Skeletal muscle satellite cell (primary cell): Measurements from ENCODE around the gene KCNJ4.

Source experiments
- H3K27me3 ChIP-seq: 2 replicates; pipeline ENCODE4 v1.7.0; 2013; ENCODE audit warnings: low read length; ENCODE audit not compliant: control insufficient read depth, insufficient read depth
- H3K36me3 ChIP-seq: 2 replicates; pipeline ENCODE4 v1.7.0; 2013; ENCODE audit warnings: mild to moderate bottlenecking, control low read depth, low read length; ENCODE audit not compliant: insufficient read depth
- H3K4me1 ChIP-seq: 2 replicates; pipeline ENCODE4 v1.7.0; 2013; ENCODE audit warnings: low read length; ENCODE audit not compliant: control insufficient read depth, insufficient read depth
- H3K4me2 ChIP-seq: 2 replicates; pipeline ENCODE4 v1.7.0; 2013; ENCODE audit warnings: mild to moderate bottlenecking, low read length
- H3K4me3 ChIP-seq: 2 replicates; pipeline ENCODE4 v1.7.0; 2013; ENCODE audit warnings: low read length
- H3K9ac ChIP-seq: 2 replicates; pipeline ENCODE4 v1.7.0; 2013; ENCODE audit warnings: mild to moderate bottlenecking, low read depth, low read length, moderate library complexity
- H3K9me3 ChIP-seq: replicated peaks from 2 replicates; pipeline ENCODE4 v1.7.0; 2013; ENCODE audit warnings: mild to moderate bottlenecking, control low read depth, low read length

The KCNJ4 gene

GRCh38 chr22:38435965-38436364, 19.0 kb downstream of the KCNJ4 start:
- Histone ChIP-seq H3K9me3 (no peaks in the 10 kb centered on the region), H3K36me3 (no peaks in the 10 kb centered on the region), H3K4me2 (no peak overlapping the region), H3K9ac (no peak overlapping the region), H3K4me1 (no peaks in the 10 kb centered on the region), H3K4me3 (no peak overlapping the region), H3K27me3 (peaks cover 35% of the 10 kb centered on the region)

GRCh38 chr22:38435010-38435409, 20.0 kb downstream of the KCNJ4 start:
- Histone ChIP-seq H3K9me3 (no peaks in the 10 kb centered on the region), H3K36me3 (no peaks in the 10 kb centered on the region), H3K4me1 (no peaks in the 10 kb centered on the region), H3K27me3 (peaks cover 26% of the 10 kb centered on the region), H3K9ac (no peak overlapping the region), H3K4me3 (no peak overlapping the region), H3K4me2 (no peak overlapping the region)

DNA sequence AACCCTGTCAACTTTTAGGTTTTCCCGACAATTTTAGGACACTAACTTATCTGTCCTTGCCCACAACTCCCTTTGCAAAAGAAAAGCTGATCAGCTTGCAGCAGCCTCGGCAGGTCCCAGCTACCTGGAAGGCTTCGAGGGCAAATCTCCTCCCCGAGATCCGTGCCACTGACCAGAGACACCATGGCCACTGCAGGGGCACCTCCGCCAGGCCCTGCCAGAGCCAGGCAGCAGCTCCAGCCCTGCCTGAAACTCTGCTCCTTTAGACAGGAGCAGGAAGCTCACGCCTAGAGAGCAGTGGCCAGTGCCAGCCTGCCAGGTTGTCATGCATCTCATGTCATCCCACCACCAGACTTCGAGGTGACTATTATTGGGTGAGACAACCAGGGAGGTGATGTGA, 21.1 kb downstream of the KCNJ4 start:
- Histone ChIP-seq H3K27me3 (peaks cover 31% of the 10 kb centered on the region), H3K36me3 (no peaks in the 10 kb centered on the region), H3K9me3 (no peaks in the 10 kb centered on the region), H3K4me2 (no peak overlapping the region), H3K9ac (no peak overlapping the region), H3K4me1 (no peaks in the 10 kb centered on the region), H3K4me3 (no peak overlapping the region)

DNA sequence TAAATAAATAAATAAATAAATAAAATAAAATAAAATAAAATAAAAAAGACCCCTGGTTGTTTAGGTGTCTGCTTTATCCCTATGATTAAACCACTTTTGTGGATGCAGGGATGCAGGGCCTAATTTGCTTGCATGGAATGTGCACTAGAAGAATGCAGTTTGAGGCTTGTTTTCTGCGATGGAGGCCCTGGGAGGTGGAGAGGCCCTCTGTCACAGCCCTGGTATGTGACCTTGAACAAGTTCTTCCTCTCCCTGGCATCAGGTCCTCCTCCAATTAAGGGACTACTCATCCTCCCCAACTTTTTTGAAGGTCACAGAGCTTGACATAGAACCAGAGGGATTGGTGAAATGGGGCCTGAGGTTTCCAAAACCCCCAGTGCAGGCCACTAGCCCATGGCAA, 22.7 kb downstream of the KCNJ4 start:
- Histone ChIP-seq H3K36me3 (no peaks in the 10 kb centered on the region), H3K27me3 (peaks cover 28% of the 10 kb centered on the region), H3K9me3 (no peaks in the 10 kb centered on the region)

DNA sequence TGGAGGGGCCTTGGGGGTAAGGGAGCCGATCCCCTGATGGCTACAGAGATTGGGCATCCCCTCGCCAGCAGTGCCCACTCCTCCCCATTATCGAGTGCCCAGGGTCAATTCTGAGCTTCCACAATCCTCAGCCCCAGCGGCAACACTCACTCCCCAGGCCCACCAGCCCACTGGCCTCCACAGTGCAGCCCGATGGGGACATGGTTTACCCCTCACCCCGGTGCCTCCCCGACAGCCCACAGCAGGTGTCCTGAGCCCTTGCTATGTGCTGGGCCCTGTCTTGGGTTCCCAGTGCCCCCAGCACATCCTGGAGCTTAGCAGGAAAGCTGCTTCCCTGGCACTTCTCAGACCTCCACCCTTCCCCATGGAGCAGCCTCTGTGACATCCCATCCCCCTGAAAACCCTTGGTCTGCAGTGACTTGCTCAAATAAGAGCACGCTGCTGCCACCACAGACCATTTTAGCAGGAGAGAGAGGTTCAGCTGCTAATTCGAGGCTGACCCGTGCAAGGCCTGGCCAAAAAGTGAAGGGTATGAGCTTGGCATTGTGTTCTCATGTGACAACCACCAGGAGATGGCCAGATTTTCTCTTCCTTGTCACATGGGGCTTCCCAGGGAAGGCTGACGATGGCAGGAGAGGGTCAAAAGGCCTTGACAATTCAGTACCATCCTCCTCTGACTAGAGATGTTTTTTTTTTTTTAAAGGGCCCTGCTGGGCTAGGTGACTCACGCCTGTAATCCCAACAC, 23.6 kb downstream of the KCNJ4 start:
- no peaks in the 10 kb centered on the region for H3K4me1 ChIP-seq
- H3K9ac ChIP-seq: no peak overlapping the region
- no peak overlapping the region for H3K4me2 ChIP-seq
- no peak overlapping the region for H3K4me3 ChIP-seq
- H3K36me3 ChIP-seq: no peaks in the 10 kb centered on the region
- no peaks in the 10 kb centered on the region for H3K9me3 ChIP-seq
- H3K27me3 ChIP-seq: peaks cover 21% of the 10 kb centered on the region

More for the DNA sequence above, 22.7 kb downstream of the KCNJ4 start:
- H3K4me3 ChIP-seq: no peak overlapping the region
- no peak overlapping the region for H3K9ac ChIP-seq
- no peaks in the 10 kb centered on the region for H3K4me1 ChIP-seq
- no peak overlapping the region for H3K4me2 ChIP-seq

DNA sequence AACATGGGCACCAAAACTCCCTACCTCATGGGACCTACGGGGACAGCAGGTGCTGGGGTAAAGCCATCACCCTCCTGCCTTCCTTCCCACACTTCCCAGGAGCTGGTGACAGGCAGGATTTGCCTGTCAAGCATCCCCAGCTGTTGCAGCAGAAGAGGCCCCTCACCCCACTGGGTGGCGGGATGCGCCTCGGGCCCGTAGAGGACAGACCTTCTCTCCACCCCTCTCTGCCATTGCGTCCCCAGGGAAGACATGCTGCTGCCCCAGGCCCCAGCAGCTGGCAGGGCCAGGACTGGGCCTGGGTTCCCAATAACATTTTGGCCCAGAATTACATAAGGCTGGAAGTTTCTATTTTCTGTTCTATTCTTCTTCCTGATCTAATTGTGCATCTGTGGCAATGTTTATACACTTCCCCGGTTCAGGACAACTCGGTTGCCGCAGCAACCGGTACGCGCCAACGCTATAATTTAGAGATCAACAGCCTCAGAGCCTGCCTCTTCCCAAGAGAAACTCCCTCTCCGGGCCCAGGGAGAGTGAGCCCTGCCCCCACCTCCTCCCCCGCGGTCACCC, 25.4 kb downstream of the KCNJ4 start:
- H3K36me3 ChIP-seq: no peaks in the 10 kb centered on the region
- peaks cover 23% of the 10 kb centered on the region for H3K27me3 ChIP-seq
- H3K9me3 ChIP-seq: no peaks in the 10 kb centered on the region
- no peaks in the 10 kb centered on the region for H3K4me1 ChIP-seq
- no peak overlapping the region for H3K4me2 ChIP-seq
- no peak overlapping the region for H3K4me3 ChIP-seq
- H3K9ac ChIP-seq: no peak overlapping the region

GRCh38 chr22:38428714-38429113, 26.3 kb downstream of the KCNJ4 start:
- Histone ChIP-seq H3K4me1 (no peaks in the 10 kb centered on the region), H3K9ac (no peak overlapping the region), H3K4me3 (no peak overlapping the region), H3K4me2 (no peak overlapping the region), H3K36me3 (no peaks in the 10 kb centered on the region), H3K9me3 (no peaks in the 10 kb centered on the region), H3K27me3 (peaks cover 16% of the 10 kb centered on the region)

DNA sequence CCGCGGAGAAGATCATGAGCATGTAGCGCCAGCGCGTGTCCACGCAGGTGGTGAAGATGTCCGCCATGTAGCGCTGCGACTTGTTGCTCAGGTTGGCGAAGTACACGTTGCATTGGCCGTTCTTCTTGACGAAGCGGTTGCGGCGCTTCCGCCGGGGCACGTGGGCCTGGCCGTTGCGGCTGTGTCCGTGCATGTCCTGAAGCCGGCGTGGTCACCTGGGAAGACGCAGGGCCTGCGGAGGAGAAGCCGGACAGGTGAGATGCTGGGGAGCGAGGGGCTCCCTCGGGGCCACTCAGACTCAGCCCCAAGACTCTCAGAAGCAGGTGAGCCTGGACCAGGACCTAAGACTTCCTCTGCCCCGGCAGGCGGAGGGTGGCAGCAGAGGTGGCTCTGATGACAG, 27.1 kb downstream of the KCNJ4 start:
- Histone ChIP-seq H3K9ac (no peak overlapping the region), H3K4me2 (no peak overlapping the region), H3K9me3 (no peaks in the 10 kb centered on the region), H3K4me3 (no peak overlapping the region), H3K27me3 (peaks cover 14% of the 10 kb centered on the region), H3K4me1 (no peaks in the 10 kb centered on the region), H3K36me3 (no peaks in the 10 kb centered on the region)

DNA sequence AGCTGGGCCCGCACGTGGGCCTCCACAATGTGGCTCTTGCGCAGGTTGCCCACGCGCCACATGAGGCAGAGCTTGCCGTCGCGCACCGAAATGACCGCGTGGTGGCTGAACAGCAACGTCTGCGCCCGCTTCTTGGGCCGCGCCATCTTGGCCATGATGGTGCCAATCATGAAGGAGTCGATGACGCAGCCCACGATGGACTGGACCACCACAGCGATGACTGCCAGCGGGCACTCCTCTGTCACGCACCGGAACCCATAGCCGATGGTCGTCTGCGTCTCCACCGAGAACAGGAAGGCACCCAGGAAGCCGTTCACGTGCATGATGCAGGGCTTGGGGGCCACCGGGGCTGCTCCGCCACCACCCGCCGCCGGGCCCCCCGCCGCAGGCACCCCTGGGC, 27.5 kb downstream of the KCNJ4 start:
- Histone ChIP-seq H3K4me3 (no peak overlapping the region), H3K9me3 (no peaks in the 10 kb centered on the region), H3K4me2 (no peak overlapping the region), H3K36me3 (no peaks in the 10 kb centered on the region), H3K4me1 (no peaks in the 10 kb centered on the region), H3K9ac (no peak overlapping the region), H3K27me3 (peaks cover 14% of the 10 kb centered on the region)

DNA sequence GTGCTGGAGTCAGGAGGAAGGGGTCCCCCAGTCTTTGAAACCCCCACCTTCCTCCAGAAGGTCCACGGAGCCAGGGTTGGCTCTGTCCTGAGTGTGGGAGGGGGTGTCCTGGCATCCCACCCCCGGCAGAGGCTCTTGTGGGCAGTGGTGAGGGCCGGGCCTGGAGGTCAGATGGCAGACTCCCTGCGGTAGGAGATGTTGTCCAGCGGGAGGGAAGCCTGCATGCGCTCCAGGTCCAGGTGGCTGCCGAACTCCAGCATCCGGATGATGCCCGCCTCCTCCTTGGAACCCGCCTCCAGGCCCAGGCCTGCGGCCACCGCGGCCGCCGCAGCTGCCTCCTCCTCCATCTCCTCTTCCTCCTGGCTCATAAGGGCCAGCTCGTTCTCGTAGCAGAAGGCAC, 28.4 kb downstream of the KCNJ4 start:
- H3K9ac ChIP-seq: no peak overlapping the region
- H3K9me3 ChIP-seq: no peaks in the 10 kb centered on the region
- no peaks in the 10 kb centered on the region for H3K4me1 ChIP-seq
- H3K4me3 ChIP-seq: no peak overlapping the region
- H3K27me3 ChIP-seq: peaks cover 14% of the 10 kb centered on the region
- H3K4me2 ChIP-seq: no peak overlapping the region
- H3K36me3 ChIP-seq: no peaks in the 10 kb centered on the region

GRCh38 chr22:38424525-38425080, 30.4 kb downstream of the KCNJ4 start:
- no peaks in the 10 kb centered on the region for H3K36me3 ChIP-seq
- no peak overlapping the region for H3K9ac ChIP-seq
- H3K4me3 ChIP-seq: no peak overlapping the region
- H3K4me1 ChIP-seq: no peaks in the 10 kb centered on the region
- no peaks in the 10 kb centered on the region for H3K9me3 ChIP-seq
- no peak overlapping the region for H3K4me2 ChIP-seq
- H3K27me3 ChIP-seq: peaks cover 20% of the 10 kb centered on the region
